Mesenteric fat pad (tissue), 1 donor: ENCODE measurements around the gene RSPH6A. TPM values are rescaled to one million over a fixed set of nuclear protein-coding genes. Genes with fewer than 3 reads are reported as not detected.
A peak's percentile ranks its signal among the peaks of the same experiment; 100 is the strongest.

Experiments
- DNase-seq: peaks from one replicate; pipeline ENCODE4 v3.0.0-alpha.2; 2020; ENCODE audit warnings: low spot score
- total RNA-seq: library from RNA; stranded (reverse); fragmentation: NEBNext Ultra II Directional; extraction: Animal tissue kit (Norgen Biotek cat#: 25700); gene quantifications from one replicate; pipeline ENCODE4 v1.2.1, GENCODE V29; 2021
- donor health status: DM: yes; HTN: yes; CAD: no.

RSPH6A gene
- total RNA-seq, 1 donor from 2014 or later = not detected

GRCh38 chr19:45825917-45826893 lies 11.1 kb upstream of the RSPH6A start:
- DNase-seq = no peak

- DNase-seq = no peak
These were observed 10.1 kb upstream of the RSPH6A start for GRCh38 chr19:45825263-45825605.

GRCh38 chr19:45824531-45825262 lies 9.6 kb upstream of the RSPH6A start:
- no peak for DNase-seq

GRCh38 chr19:45824041-45824471 lies 8.9 kb upstream of the RSPH6A start:
- no peak for DNase-seq

- DNase-seq = no peak
These were observed 8.1 kb upstream of the RSPH6A start for GRCh38 chr19:45823182-45823581.

- no peak for DNase-seq
These were observed 7.6 kb upstream of the RSPH6A start for GRCh38 chr19:45822716-45823115.

GRCh38 chr19:45821570-45821969 lies 6.5 kb upstream of the RSPH6A start:
- DNase-seq = no peak

GRCh38 chr19:45821103-45821521 lies 6.0 kb upstream of the RSPH6A start:
- DNase-seq = no peak

- DNase-seq = no peak
These were observed 5.5 kb upstream of the RSPH6A start for GRCh38 chr19:45820413-45821102.

GRCh38 chr19:45819769-45820168 lies 4.7 kb upstream of the RSPH6A start:
- DNase-seq = no peak

- DNase-seq = no peak
These were observed 2.7 kb upstream of the RSPH6A start for GRCh38 chr19:45817725-45818301.

- peak; percentile 96 for DNase-seq
These were observed 2.1 kb upstream of the RSPH6A start for GRCh38 chr19:45817010-45817724.

- no peak for DNase-seq
These were observed 1.3 kb upstream of the RSPH6A start for GRCh38 chr19:45816236-45817009.

- no peak for DNase-seq
These were observed 541 bp upstream of the RSPH6A start for GRCh38 chr19:45815481-45816216.

- DNase-seq = no peak
These were observed 835 bp downstream of the RSPH6A start for GRCh38 chr19:45814166-45814780.

- no peak for DNase-seq
These were observed 2.8 kb downstream of the RSPH6A start for GRCh38 chr19:45812297-45812696.

GRCh38 chr19:45809643-45810159 lies 5.4 kb downstream of the RSPH6A start:
- DNase-seq = no peak

- no peak for DNase-seq
These were observed 9.4 kb downstream of the RSPH6A start for GRCh38 chr19:45805719-45806118.

- no peak for DNase-seq
These were observed 10.2 kb downstream of the RSPH6A start for GRCh38 chr19:45804959-45805230.
